Mesenchymal stem cell (in vitro differentiated cells and primary cell): ENCODE measurements around the gene MAN2B2.

Source experiments
- DNase-seq: peaks from one replicate; pipeline ENCODE4 v3.0.0-alpha.2; 2013
- H2AFZ ChIP-seq: one replicate; pipeline ENCODE4 v1.6.1; 2013; ENCODE audit warnings: low read depth, mild to moderate bottlenecking, control low read depth, inconsistent platforms, low read length, moderate library complexity
- H2AK5ac ChIP-seq: 2 replicates; pipeline ENCODE4 v1.6.1; 2013; ENCODE audit warnings: low read length, moderate library complexity, mild to moderate bottlenecking, inconsistent platforms; ENCODE audit not compliant: severe bottlenecking
- H2BK120ac ChIP-seq: one replicate; pipeline ENCODE4 v1.6.1; 2013; ENCODE audit warnings: low read depth, mild to moderate bottlenecking, inconsistent platforms, low read length, moderate library complexity
- H2BK12ac ChIP-seq, 2 experiments: one replicate each; pipeline ENCODE4 v1.6.1; 2013; ENCODE audit warnings: inconsistent platforms in 2 of 2, low read length in 2 of 2, mild to moderate bottlenecking in 2 of 2, moderate library complexity in 2 of 2, control low read depth in 1 of 2
- H2BK15ac ChIP-seq: one replicate; pipeline ENCODE4 v1.6.1; 2013; ENCODE audit warnings: mild to moderate bottlenecking, low read depth, inconsistent platforms; ENCODE audit not compliant: poor library complexity, severe bottlenecking
- H2BK5ac ChIP-seq: 2 replicates; pipeline ENCODE4 v1.6.1; 2013; ENCODE audit warnings: low read depth, mild to moderate bottlenecking, low read length, control low read depth, inconsistent platforms; ENCODE audit not compliant: poor library complexity, severe bottlenecking
- H3K14ac ChIP-seq, 2 experiments: one replicate each; pipeline ENCODE4 v1.6.1; 2013; ENCODE audit warnings: inconsistent platforms in 2 of 2, low read length in 2 of 2, control low read depth in 1 of 2, mild to moderate bottlenecking in 1 of 2, moderate library complexity in 1 of 2
- H3K18ac ChIP-seq, 2 experiments: one replicate each; pipeline ENCODE4 v1.6.1; 2013; ENCODE audit warnings: inconsistent platforms in 2 of 2, low read length in 2 of 2, control low read depth in 1 of 2, low read depth in 1 of 2, mild to moderate bottlenecking in 1 of 2
- H3K23ac ChIP-seq, 2 experiments: one replicate each; pipeline ENCODE4 v1.6.1; 2013; ENCODE audit warnings: inconsistent platforms in 2 of 2, low read length in 2 of 2, mild to moderate bottlenecking in 2 of 2, moderate library complexity in 2 of 2, control low read depth in 1 of 2
- H3K27ac ChIP-seq: 2 replicates; pipeline ENCODE4 v1.5.1; 2013; ENCODE audit warnings: mild to moderate bottlenecking, moderate library complexity, low read length, control low read depth, inconsistent platforms; ENCODE audit not compliant: poor library complexity, severe bottlenecking
- H3K27me3 ChIP-seq, 2 experiments: 2 replicates each; pipeline versions ENCODE4 v1.6.1 to v1.7.0; 2013; ENCODE audit warnings: low read length in 2 of 2, mild to moderate bottlenecking in 2 of 2, moderate library complexity in 2 of 2, control low read depth in 1 of 2, inconsistent platforms in 1 of 2; ENCODE audit not compliant: control insufficient read depth in 1 of 2, insufficient read depth in 1 of 2
- H3K36me3 ChIP-seq, 2 experiments: 2 replicates each; pipeline versions ENCODE4 v1.6.1 to v1.7.0; 2013; ENCODE audit warnings: low read length in 2 of 2, control low read depth in 1 of 2, inconsistent platforms in 1 of 2, low read depth in 1 of 2, mild to moderate bottlenecking in 1 of 2; ENCODE audit not compliant: insufficient read depth in 2 of 2, control insufficient read depth in 1 of 2
- H3K4ac ChIP-seq, 2 experiments: one replicate each; pipeline ENCODE4 v1.6.1; 2013; ENCODE audit warnings: inconsistent platforms in 2 of 2, low read length in 2 of 2, mild to moderate bottlenecking in 2 of 2, moderate library complexity in 2 of 2, control low read depth in 1 of 2, low read depth in 1 of 2
- H3K4me1 ChIP-seq: 2 replicates; pipeline ENCODE4 v1.6.1; 2013; ENCODE audit warnings: low read depth, low read length, control low read depth; ENCODE audit not compliant: control insufficient read depth, insufficient read depth
- H3K4me2 ChIP-seq: 2 replicates; pipeline ENCODE4 v1.6.1; 2013; ENCODE audit warnings: low read length, mild to moderate bottlenecking, inconsistent platforms; ENCODE audit not compliant: poor library complexity, severe bottlenecking
- H3K4me3 ChIP-seq, 2 experiments: 2 replicates each; pipeline versions ENCODE4 v1.5.1 to v1.7.0; 2013; ENCODE audit warnings: low read length in 2 of 2, mild to moderate bottlenecking in 2 of 2, control low read depth in 1 of 2, low read depth in 1 of 2; ENCODE audit not compliant: insufficient read depth in 1 of 2
- H3K79me1 ChIP-seq: replicated peaks from 2 replicates; pipeline ENCODE4 v1.6.1; 2013; ENCODE audit warnings: mild to moderate bottlenecking, control low read depth, low read length, inconsistent platforms; ENCODE audit not compliant: poor library complexity, severe bottlenecking
- H3K9ac ChIP-seq: 2 replicates; pipeline ENCODE4 v1.7.0; 2013; ENCODE audit warnings: mild to moderate bottlenecking, low read length, moderate library complexity
- H3K9me3 ChIP-seq: 2 replicates; pipeline ENCODE4 v1.7.0; 2013; ENCODE audit warnings: mild to moderate bottlenecking, low read length; ENCODE audit not compliant: control insufficient read depth
- H4K8ac ChIP-seq: one replicate; pipeline ENCODE4 v1.6.1; 2013; ENCODE audit warnings: inconsistent platforms, mild to moderate bottlenecking, low read length, moderate library complexity
- H4K91ac ChIP-seq: one replicate; pipeline ENCODE4 v1.6.1; 2013; ENCODE audit warnings: mild to moderate bottlenecking, low read length, inconsistent platforms
- WGBS: methylation state at CpG from one replicate; pipeline ENCODE4 v1.1.7; 2013; ENCODE audit warnings: mixed read lengths; 5-methylcytosine and 5-hydroxymethylcytosine counted together

The MAN2B2 gene

GRCh38 chr4:6586715-6587325 lies 11.8 kb downstream of the MAN2B2 start:
- Histone ChIP-seq H3K9me3 (no peaks in the 10 kb centered on the region), H3K9ac (no peak overlapping the region), H4K8ac (no peak overlapping the region), H3K4me2 (no peak overlapping the region), H2AK5ac (no peak overlapping the region), H3K23ac (no peak overlapping the region), H3K4ac (no peak overlapping the region), H3K18ac (no peak overlapping the region), H2BK15ac (no peak overlapping the region), H3K4me1 (peaks cover 5% of the 10 kb centered on the region), H2AFZ (no peak overlapping the region), H2BK5ac (no peak overlapping the region), H3K27me3 (no peaks in the 10 kb centered on the region), H2BK12ac (no peak overlapping the region), H3K27ac (no peak overlapping the region), H3K79me1 (no peaks in the 10 kb centered on the region), H3K4me3 (no peak overlapping the region), H3K14ac (no peak overlapping the region), H3K36me3 (peaks cover 50 to 61% of the 10 kb centered on the region in 2 experiments), H4K91ac (no peak overlapping the region), H2BK120ac (no peak overlapping the region)
- 89% methylated on average over 26 of the region's 26 CpGs for WGBS
- no peak for DNase-seq

- Histone ChIP-seq H3K14ac (no peak overlapping the region), H3K27ac (no peak overlapping the region), H3K23ac (no peak overlapping the region), H3K79me1 (no peaks in the 10 kb centered on the region), H2AFZ (no peak overlapping the region), H4K8ac (no peak overlapping the region), H3K4me1 (peaks cover 5% of the 10 kb centered on the region), H3K9ac (no peak overlapping the region), H3K18ac (no peak overlapping the region), H2BK12ac (no peak overlapping the region), H3K4me2 (no peak overlapping the region), H3K4ac (no peak overlapping the region), H3K9me3 (no peaks in the 10 kb centered on the region), H3K36me3 (peaks cover 31 to 60% of the 10 kb centered on the region in 2 experiments), H2BK15ac (no peak overlapping the region), H2BK5ac (no peak overlapping the region), H3K27me3 (no peaks in the 10 kb centered on the region), H2AK5ac (no peak overlapping the region), H2BK120ac (no peak overlapping the region), H4K91ac (no peak overlapping the region), H3K4me3 (no peak overlapping the region)
- 93% methylated on average over 4 of the region's 4 CpGs for WGBS
- DNase-seq, result no peak
Measured at GRCh38 chr4:6589444-6589843, 14.5 kb downstream of the MAN2B2 start.

GRCh38 chr4:6591313-6591712 lies 16.3 kb downstream of the MAN2B2 start:
- no peak overlapping the region for H2AK5ac ChIP-seq
- H4K91ac ChIP-seq, result no peak overlapping the region
- no peak overlapping the region for H2BK12ac ChIP-seq
- no peaks in the 10 kb centered on the region for H3K27me3 ChIP-seq
- no peak overlapping the region for H3K4me3 ChIP-seq
- peaks cover 5% of the 10 kb centered on the region for H3K4me1 ChIP-seq
- H3K27ac ChIP-seq, result no peak overlapping the region
- H4K8ac ChIP-seq, result no peak overlapping the region
- H3K79me1 ChIP-seq, result no peaks in the 10 kb centered on the region
- H2AFZ ChIP-seq, result no peak overlapping the region
- no peak overlapping the region for H3K4me2 ChIP-seq
- no peak overlapping the region for H3K4ac ChIP-seq
- H3K9me3 ChIP-seq, result no peaks in the 10 kb centered on the region
- 90% methylated on average over 9 of the region's 9 CpGs for WGBS
- H2BK5ac ChIP-seq, result no peak overlapping the region
- no peak overlapping the region for H3K18ac ChIP-seq
- peaks cover 30 to 65% of the 10 kb centered on the region in 2 experiments for H3K36me3 ChIP-seq
- H3K9ac ChIP-seq, result no peak overlapping the region
- H2BK15ac ChIP-seq, result no peak overlapping the region
- no peak overlapping the region for H3K14ac ChIP-seq
- no peak for DNase-seq
- H3K23ac ChIP-seq, result no peak overlapping the region
- no peak overlapping the region for H2BK120ac ChIP-seq

DNA sequence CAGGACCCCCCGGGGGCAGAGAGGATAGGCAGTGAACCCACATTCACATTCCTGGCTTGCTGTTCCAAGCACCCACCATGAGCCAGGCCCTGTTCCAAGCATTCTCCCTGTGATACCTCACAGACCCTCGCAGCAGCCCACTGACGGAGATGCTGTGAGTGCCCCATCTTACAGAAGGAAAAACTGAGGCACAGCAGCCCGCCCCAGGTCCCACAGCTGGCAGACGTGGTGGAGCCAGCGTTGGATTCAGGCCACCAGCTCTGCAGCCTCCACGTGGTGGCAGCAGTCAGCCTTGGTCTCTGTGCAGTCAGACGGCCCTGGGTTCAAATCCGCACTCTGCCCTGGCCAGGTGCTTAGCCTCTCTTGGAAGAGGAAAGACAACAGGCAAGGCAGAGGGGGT lies 16.8 kb downstream of the MAN2B2 start:
- Histone ChIP-seq H3K9ac (no peak overlapping the region), H3K9me3 (no peaks in the 10 kb centered on the region)
- WGBS, result 86% methylated on average over 9 of the region's 9 CpGs

More for the DNA sequence above, 16.8 kb downstream of the MAN2B2 start:
- Histone ChIP-seq H2BK120ac (no peak overlapping the region), H3K4ac (no peak overlapping the region), H3K23ac (no peak overlapping the region), H4K8ac (no peak overlapping the region), H3K36me3 (peaks cover 30 to 70% of the 10 kb centered on the region in 2 experiments), H2BK12ac (no peak overlapping the region), H4K91ac (no peak overlapping the region), H3K14ac (no peak overlapping the region), H2BK5ac (no peak overlapping the region), H3K18ac (no peak overlapping the region), H2BK15ac (no peak overlapping the region), H3K27ac (no peak overlapping the region), H3K4me2 (no peak overlapping the region), H3K79me1 (no peaks in the 10 kb centered on the region), H3K4me3 (no peak overlapping the region), H2AK5ac (no peak overlapping the region), H3K4me1 (peaks cover 4% of the 10 kb centered on the region), H3K27me3 (no peaks in the 10 kb centered on the region), H2AFZ (no peak overlapping the region)
- DNase-seq, result no peak
